Fibroblast of skin of right quadriceps (primary cell): ENCODE measurements around the gene HDDC3.
A peak's percentile ranks its signal among the peaks of the same experiment; 100 is the strongest.

Experiments used
- DNase-seq: peaks from one replicate; pipeline ENCODE4 v3.0.0-alpha.2; 2013

HDDC3 gene

DNA sequence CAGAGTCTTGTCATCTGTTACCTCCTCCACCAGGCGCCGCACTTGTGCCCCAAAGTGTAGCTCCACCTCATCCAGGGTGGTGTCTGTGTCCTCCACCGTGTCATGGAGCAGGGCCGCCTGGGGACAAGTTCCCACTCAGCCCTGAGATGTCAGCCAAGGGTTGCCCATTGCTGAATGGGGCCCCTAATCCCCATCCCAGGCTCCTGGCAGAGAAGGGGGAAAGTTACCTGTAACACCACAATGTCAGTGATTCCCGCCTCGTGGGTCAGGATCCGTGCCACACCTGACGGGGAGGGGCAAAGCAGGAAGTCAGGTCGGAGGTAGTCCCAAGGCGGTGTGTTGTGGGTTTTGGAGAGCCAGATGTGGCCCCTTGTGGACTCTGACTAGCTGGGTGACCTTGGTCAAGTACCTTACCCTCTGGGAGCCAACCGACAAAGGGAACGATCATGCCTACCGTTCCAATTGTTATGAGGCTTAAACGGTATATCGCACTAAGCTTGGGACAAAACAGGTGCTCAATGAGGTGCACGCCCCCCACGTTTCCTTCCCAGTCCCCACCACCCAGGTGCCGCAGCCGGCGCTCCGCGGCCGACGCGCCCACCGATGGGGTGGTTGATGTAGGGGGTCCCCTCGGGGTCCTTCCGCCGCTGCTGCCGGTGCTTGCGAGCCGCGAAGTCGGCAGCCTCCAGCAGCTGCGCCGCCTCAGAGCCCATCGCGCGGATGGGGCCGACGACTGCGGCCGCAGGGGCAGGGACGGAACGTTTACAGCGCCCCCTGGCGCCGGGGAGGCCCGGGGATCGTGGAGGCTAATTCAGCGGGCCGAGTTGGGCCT, at the start of gene HDDC3:
TSS of gene HDDC3 (minus strand) at position 722 of the 832 bp plus-strand sequence. CDS start at position 713, 9 bp downstream.
- DNase-seq, result peak; percentile 72

DNA sequence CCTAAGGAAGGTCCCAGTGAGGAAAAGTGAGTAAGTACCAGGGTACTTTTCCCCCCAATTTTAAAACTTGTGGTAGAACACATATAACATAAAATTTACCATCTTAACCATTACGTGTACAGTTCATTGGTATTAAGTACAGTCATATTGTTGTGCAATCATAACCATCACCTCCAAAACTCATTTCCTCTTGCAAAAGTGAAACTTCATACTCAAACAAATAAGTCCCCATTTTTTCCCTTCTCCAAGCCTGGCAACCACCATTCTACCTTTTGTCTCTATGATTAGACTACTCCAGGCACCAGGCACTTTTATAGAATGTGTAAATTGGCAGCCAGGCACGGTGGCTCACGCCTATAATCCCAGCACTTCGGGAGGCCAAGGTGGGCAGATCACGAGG, 49.8 kb upstream of the HDDC3 start:
- DNase-seq, result no peak

GRCh38 chr15:90981681-90982080, 49.3 kb upstream of the HDDC3 start:
- no peak for DNase-seq

DNA sequence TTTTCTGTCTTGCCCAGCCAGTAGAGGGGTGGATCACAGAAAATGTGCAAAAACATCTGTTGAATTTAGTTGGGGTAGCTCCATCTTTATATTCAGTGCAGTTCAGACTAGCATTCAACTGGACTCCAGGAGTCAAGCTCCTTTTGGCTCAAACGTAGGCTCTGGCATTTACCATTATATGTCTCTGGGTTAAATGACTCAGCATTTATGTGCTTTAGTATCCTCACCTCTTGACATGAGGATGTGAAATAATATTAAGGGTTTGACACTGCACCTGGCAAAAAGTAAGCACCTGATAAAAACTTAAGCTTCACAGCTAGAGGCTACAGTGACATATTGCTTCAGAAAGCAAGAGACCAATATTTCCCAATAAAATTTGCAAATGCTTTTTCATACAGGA, 47.2 kb upstream of the HDDC3 start:
- DNase-seq, result no peak

DNA sequence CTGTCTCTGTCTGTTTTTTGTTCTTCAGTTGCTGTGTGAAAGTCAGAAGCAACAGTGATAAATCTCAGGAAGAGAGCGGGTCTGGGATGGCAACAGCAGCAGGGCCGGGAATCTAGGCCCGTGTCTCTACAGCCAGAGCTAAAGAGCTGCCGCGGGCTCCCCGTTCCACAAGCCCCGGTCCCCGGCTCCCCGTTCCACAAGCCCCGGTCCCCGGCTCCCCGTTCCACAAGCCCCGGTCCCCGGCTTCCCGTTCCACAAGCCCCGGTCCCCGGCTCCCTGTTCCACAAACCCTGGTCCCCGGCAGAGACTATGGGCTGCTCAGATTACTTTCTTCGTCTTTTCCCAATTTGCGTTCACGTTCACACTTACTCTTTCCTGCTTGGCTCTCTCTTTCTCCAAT, 41.9 kb upstream of the HDDC3 start:
- DNase-seq, result no peak

DNA sequence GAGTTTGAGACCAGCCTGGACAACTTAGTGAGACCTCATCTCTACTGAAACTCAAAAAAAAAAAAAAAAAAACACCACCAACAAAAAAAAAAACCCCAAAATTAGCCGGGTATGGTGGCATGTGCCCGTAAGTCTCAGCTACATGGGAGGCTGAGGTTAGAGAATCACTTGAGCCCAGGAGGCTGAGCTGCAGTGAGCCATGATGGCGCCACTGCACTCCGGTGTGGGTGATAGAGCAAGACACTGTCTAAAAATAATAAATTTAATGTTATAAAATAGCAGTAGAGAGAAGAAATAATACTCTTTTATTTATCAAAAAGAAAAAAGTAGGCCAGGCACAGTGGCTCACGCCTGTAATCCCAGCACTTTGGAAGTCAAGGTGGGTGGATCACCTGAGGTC, 39.8 kb upstream of the HDDC3 start:
- DNase-seq, result no peak

DNA sequence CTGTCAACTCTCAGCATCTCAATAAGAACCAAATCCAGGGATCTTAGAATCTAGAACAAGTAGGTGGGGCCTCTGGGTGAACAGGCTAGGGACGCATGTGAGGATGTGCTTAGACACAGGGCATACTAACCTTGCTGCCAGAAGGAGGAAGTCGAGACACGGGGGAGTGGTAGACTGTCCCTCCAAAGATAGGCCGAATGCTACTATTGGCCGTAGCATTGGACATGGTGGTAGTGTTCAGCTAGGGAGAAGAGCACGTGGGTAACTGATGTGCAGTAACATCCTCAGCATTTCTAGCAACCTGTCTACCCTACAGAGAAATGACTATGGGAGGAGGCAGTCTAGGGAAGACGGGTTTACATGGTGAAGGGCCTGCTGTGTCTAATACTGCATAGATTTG, 37.9 kb upstream of the HDDC3 start:
- DNase-seq, result no peak

DNA sequence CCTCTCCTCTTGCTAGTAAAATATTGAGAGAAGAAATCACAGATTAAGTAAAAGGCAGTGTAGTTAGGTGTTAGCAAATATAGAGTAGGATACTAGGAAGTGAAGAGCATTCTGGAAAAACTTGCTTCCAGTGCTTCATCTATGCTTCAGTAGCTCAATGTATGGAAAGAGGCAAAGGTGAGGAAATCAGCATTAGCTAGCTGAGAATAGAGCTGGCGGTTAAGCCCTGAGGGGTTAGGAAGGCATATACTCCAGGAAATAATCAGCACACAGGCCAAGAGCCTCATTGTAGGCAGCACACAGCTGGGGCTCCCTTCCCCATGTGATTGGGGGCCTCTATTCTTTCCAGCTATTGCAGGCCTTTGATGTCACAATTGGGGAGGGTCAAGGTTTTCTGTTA, 36.1 kb upstream of the HDDC3 start:
- DNase-seq, result no peak

GRCh38 chr15:90967206-90967605, 34.9 kb upstream of the HDDC3 start:
- DNase-seq, result no peak

- DNase-seq, result no peak
These were observed 33.9 kb upstream of the HDDC3 start for GRCh38 chr15:90966262-90966661.

DNA sequence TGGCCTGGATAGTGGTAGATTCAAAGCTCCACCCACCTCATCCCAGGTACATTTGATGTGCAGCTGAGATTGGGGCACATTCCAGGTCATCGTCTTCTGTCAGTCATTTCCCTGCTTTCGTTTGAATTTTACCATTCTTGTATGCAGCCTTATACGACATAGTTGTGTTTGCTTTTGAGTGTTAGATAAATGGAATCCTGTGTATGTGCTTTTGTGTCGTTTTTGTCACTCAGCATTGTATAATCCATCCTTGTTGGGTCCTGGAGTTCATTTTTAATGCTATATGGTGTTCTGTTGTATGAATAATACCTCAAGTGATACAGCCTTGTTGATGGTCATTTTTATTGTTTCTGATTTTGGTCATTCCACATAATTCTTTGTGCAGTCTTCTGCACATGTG, 29.7 kb upstream of the HDDC3 start:
- DNase-seq, result no peak

- no peak for DNase-seq
These were observed 28.1 kb upstream of the HDDC3 start for GRCh38 chr15:90960298-90961091.

DNA sequence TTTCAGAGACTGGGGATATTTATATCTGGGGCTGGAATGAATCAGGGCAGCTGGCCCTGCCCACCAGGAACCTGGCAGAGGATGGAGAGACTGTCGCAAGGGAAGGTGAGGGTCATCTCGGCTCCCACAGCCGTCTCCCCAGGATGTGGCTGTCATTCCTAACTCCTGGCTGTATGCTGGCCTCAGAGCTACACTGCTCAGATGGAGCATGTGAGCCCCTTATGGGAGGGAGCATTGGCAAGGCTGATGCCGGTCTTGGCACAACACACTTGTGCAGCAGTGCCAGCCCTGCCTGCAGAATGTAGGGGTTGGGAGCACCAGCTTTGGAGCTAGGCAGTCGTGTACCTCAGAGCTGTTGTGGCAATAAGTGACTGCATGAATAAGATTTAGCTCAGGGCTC, 27.5 kb upstream of the HDDC3 start:
- DNase-seq, result peak; percentile 37

DNA sequence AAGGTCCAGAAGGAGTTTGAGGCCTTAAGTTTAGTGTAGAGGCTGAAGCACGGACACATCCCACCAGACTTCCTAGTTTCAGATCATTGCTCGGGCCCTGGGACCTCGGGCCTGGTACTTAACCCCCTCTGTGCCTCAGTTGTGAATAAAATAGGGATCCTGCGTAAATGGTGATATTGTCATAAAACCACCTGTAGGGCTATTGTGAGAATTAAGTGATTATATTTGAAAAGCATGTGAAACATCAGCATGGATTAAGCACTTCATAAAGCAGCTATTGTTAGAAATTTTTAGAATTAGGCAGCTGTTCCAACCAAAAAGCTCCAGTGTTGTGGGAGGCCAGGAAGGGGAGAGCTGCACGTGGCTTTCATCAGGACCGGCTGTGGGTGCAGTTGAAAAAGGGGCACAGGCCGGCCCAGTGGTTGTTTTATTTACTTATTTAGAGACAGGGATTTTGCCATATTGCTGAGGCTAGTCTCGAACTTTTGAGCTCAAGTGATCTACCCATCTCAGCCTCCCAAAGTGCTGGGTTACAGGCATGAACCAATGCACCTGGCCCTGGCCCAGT, 26.8 kb upstream of the HDDC3 start:
- no peak for DNase-seq

DNA sequence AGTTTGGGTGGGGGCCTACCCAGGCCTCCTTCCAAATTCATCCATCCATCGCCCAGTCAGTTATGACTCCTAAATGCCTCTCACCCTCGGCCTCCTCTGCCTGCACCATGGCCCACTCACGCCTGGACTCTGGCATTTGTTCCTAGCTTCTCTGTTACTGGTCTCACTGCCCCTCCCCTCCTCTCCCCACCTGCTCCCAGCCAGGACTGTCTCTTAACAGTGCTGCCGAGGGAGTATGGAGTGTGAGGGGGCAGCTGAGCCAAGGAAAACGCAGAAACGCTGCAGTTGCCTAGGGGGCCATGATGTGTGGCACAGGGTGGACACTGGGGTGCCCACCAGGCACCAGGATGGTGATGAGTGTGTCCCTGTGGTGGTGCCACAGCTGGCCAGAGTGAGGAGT, 25.4 kb upstream of the HDDC3 start:
- DNase-seq, result no peak

- peak; percentile 49 for DNase-seq
These were observed 24.9 kb upstream of the HDDC3 start for GRCh38 chr15:90957031-90957790.

DNA sequence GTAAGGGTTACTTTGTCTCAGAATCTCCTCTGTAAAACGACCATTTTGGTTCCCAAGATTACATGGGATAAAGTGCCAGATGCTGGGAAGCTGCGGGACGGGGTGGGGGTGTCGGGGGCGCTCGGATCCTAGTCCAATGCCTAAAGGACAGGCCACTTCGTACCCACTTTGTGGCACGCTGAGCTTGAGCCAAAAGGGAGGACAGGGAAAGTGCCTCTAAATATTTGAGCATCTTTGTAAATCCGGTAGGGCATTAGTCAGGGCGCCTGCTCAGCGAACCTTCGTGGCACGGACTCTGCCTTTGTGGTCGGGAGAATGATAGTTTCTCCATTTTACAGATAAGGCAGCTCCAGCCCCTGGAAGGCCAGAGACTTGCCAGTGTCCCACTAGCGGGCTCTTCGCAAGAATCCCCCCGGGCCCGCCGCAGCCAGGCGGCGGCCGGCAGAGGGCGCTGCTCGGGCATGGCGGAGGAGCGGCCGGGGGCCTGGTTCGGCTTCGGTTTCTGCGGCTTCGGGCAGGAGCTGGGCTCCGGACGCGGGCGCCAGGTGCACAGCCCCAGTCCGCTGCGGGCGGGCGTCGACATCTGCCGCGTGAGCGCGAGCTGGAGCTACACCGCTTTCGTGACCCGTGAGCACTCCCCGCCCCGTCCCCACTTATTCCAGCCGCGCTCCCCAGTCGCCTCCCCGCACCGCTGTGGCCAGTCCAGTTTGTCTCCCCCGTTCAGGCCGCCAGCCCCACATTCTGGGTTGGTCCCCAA, 24.1 kb upstream of the HDDC3 start:
- peak; percentile 72 for DNase-seq

DNA sequence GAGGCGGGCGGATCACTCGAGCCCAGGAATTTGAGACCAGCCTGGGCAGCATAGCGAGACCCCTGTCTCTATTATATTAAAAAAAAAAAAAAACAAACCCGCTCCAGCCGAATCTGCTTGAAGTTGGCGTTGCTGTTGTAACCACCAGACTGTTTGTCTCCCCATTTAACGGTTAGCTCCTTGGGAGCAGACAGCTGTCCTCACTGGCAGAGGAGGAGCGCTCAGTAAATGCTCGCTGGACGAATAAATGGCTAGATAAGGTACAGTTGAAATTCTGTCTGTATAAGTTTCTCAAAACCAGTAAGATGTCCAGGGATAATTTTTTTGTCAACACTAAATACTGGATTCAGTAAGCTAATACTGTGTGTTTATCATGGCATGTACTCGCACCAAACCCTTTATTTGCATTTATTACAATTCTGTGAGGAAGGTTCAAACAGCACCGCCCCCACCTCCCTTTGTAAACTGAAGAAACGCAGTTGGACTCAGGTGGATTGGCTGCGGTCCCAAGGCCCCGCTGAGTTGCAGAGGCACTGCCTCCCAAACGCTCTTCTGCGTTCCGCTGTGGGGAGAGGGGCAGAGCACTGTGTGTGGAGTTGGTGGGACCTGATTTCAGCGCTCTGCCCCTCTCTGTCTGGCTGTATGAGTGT, 23.4 kb upstream of the HDDC3 start:
- no peak for DNase-seq

DNA sequence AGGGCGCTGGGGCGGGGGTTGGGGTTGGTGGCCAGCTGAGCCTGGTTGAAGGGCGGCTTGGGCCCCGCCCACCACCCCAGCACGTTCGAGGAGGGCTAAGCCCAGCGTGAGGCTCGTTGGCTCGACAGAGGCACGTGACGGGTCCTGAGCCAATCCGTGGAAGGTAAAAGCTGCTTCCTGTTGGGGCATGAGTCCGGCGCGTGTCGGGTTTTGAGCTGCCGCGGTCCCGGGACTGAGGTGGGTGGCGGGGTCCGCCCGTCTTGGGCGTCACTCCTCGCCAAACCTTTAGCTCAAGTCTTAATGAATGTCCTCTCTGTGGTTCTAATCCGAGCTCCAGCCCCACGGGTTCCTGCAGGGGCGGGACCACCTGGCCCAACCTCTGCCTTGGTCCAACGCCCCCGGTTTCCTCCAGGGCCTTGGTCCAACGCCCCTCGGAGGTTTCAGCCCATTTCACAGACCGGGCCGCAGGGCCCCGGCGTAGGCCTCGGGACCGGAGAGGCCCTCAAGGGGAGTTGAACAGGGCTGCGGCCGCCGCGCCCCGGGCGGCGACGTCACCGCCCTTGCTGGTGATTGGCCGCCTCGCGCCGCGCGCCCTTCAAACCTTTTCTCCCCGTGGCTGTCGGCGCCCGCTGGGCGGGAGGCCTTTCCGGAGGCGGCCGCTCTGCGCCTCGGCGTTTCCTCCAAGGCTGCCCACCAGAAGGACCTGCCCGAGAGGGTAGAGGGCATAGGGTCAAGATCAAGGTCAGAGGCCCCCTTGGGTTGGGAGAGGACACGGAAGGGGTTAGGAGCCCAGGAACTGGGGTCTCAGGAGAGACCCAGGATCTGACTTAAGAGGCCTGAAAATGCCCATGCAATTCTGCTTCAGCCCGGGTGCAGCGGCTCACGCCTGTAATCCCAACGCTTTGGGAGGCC, 22.6 kb upstream of the HDDC3 start, which contains the start of gene RCCD1:
TSS of gene RCCD1 (plus strand) at position 173 of the 912 bp plus-strand sequence. CDS start 1,851 bp downstream, outside the sequence.
- peak; percentile 94 for DNase-seq

GRCh38 chr15:90953947-90954711, 21.8 kb upstream of the HDDC3 start:
- no peak for DNase-seq
